Measurements from ENCODE around the gene CD79A. TPM values are rescaled to one million over a fixed set of nuclear protein-coding genes. Genes with fewer than 3 reads are reported as not detected.

Gene CD79A
- total RNA-seq, 3 donors from 2014 or later: 2.7 to 7.3 (median 3.9) TPM

DNA sequence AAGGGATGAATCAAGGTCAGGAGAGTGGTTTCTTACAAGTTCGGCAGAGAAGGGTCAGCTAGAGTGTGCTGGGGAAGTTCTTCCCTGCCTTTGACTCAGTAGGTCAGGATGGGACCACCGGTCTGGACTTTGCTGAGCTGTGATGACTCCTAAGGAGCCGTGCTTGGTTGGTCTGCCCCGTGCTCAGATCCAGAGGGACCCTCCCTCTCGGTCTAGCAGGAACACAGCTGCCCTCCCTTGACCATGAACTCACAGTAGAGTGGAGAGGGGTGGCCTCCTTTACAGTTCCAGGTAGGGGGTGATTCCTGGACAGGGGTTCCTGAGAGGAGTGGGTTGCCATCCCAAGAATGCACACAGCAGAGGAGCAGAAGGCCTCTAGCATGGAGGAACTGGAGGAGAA lies 12.7 kb upstream of the CD79A start:
- TF ChIP-seq, protein P1, sequence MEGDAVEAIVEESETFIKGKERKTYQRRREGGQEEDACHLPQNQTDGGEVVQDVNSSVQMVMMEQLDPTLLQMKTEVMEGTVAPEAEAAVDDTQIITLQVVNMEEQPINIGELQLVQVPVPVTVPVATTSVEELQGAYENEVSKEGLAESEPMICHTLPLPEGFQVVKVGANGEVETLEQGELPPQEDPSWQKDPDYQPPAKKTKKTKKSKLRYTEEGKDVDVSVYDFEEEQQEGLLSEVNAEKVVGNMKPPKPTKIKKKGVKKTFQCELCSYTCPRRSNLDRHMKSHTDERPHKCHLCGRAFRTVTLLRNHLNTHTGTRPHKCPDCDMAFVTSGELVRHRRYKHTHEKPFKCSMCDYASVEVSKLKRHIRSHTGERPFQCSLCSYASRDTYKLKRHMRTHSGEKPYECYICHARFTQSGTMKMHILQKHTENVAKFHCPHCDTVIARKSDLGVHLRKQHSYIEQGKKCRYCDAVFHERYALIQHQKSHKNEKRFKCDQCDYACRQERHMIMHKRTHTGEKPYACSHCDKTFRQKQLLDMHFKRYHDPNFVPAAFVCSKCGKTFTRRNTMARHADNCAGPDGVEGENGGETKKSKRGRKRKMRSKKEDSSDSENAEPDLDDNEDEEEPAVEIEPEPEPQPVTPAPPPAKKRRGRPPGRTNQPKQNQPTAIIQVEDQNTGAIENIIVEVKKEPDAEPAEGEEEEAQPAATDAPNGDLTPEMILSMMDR (IDR thresholded peaks at IDR 0.05): no peak
- H3K4me3 ChIP-seq: no peak overlapping the region
- peaks cover 5% of the 10 kb centered on the region for H3K36me3 ChIP-seq (ENCODE audit: low read depth)

DNA sequence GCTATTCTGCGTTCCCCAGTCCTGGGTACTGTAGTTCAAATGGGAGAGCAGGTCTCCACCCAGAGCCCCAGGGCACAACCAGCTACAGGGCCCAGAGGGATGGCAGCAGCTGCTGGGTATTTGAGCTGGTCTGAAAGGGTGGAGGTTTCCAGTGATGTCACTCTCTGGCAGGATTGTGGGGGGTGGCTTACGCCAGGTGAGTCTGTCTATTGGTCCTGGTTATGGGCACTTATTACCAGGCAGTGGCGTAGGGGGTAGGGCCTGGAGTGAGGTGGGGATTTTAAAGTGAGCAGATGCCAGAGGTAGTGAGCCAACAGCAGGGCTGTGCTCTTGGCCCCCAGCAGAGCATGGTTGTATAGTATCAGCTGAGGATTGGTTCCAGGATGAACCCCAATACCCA lies 10.8 kb upstream of the CD79A start:
- TF ChIP-seq, protein P1 (IDR thresholded peaks at IDR 0.05): no peak
- DNase-seq (no peak), ATAC-seq (no peak)
- intact Hi-C loops (cut with DNase I, micrococcal nuclease): no loop called here
- H3K36me3 ChIP-seq (ENCODE audit: low read depth): peaks cover 6% of the 10 kb centered on the region
- no peak overlapping the region for H3K4me3 ChIP-seq
- no peaks in the 10 kb centered on the region for H3K9me3 ChIP-seq
- H3K4me1 ChIP-seq (ENCODE audit: low read depth): peaks cover 43% of the 10 kb centered on the region

More for the DNA sequence above, 12.7 kb upstream of the CD79A start:
- no peak for DNase-seq
- intact Hi-C loops (cut with DNase I, micrococcal nuclease): no loop called here
- H3K9me3 ChIP-seq: no peaks in the 10 kb centered on the region
- peaks cover 40% of the 10 kb centered on the region for H3K4me1 ChIP-seq (ENCODE audit: low read depth)
- no peak for ATAC-seq

DNA sequence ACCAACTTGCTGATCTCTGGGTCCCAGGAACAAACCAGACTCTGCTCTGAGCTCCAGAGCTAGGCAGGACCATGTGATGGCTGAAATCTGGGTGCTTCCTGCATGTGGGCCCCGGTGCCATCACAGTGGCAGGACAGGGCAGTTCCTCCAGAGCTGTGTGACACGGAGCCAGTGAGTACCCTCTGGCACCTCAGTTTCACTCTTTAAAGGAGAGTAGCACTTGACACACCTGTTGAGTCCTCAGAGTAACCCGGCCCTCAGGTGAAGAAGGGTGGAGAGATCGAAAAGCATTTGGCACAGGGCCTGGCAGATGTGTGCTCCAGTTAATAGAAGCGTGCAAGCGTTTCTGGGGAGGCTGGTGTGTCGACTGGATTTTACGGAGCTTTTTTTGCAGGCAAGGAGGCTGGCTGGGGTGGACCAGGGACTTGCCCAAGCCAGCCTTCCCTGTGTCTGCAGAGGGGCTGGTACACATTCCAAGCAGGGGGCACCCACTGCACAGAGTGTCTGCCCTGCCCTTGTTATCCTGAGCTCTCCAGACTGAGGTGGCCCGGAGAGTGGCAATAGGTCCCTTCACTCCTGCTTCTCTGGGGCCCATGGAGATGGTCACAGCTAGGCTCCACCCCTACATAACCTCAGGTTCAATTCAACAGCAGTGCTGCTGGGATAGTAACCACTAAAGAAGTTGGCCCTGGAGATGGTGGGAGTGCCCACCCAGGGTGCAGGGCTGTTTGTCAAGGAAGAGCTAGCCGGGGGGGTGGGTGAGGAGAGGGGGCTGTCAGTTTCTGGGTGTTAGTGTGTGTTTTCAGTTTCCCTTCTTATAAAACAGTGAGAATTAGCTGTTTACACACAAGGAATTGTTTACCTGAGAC lies 8.7 kb upstream of the CD79A start:
- Histone ChIP-seq H3K4me3 (no peak overlapping the region), H3K9me3 (no peaks in the 10 kb centered on the region), H3K36me3 (ENCODE audit: low read depth) (peaks cover 6% of the 10 kb centered on the region), H3K4me1 (ENCODE audit: low read depth) (peaks cover 41% of the 10 kb centered on the region)
- peak in 2 of 3 donors; percentile 27 to 56 for DNase-seq
- intact Hi-C loops (cut with DNase I, micrococcal nuclease): no loop called here
- TF ChIP-seq, protein P1 (IDR thresholded peaks at IDR 0.05): no peak
- ATAC-seq: peak; percentile 15

DNA sequence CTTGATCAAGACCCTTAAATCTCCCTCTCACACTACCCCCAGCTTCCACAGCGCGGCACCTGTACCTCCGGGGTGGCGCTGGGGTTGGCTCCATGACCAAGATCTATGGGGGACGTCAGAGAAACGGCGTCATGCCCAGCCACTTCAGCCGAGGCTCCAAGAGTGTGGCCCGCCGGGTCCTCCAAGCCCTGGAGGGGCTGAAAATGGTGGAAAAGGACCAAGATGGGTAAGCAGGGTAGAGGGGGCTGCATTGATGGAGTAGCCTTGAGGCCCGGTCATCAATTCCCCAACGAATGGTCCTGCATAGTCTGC lies 8.1 kb upstream of the CD79A start:
- intact Hi-C loops (cut with DNase I, micrococcal nuclease): no loop called here
- ATAC-seq: no peak
- no peak for DNase-seq
- TF ChIP-seq, protein P1 (IDR thresholded peaks at IDR 0.05): no peak
- Histone ChIP-seq H3K4me1 (ENCODE audit: low read depth) (peaks cover 42% of the 10 kb centered on the region), H3K36me3 (ENCODE audit: low read depth) (peaks cover 6% of the 10 kb centered on the region), H3K9me3 (no peaks in the 10 kb centered on the region), H3K4me3 (no peak overlapping the region)

DNA sequence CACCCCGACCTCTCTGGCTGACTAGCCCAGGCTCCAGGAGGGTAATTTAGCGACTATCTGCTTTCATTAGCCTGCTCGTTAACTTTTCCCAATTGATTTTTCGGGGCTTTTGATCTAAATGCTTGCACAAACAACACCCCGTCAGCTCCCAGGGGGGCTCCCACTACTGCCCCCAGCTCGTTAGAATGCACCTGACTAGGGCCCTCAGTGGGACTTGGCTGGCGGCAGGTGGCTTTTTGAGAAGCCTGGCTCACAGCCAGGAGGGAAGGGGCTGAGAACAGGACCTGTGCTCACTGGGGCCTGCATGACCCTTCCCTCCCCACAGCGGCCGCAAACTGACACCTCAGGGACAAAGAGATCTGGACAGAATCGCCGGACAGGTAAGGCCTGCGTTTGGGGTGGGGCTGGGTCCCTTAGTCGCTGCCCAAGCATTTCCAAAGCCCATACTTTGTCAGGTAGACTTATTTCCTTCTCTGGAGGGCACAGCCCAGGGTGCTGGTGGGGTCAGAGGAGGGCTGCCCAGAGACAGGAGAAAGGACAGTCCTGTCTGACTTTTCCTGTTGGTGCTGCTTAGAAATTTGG lies 7.6 kb upstream of the CD79A start:
- no peak overlapping the region for H3K4me3 ChIP-seq
- H3K36me3 ChIP-seq (ENCODE audit: low read depth): peaks cover 3% of the 10 kb centered on the region
- ATAC-seq: no peak
- no peak for DNase-seq
- intact Hi-C loops (cut with DNase I, micrococcal nuclease): no loop called here
- TF ChIP-seq, protein P1 (IDR thresholded peaks at IDR 0.05): no peak
- no peaks in the 10 kb centered on the region for H3K9me3 ChIP-seq
- H3K4me1 ChIP-seq (ENCODE audit: low read depth): peaks cover 42% of the 10 kb centered on the region

Data from mucosa of descending colon (tissue), 3 donors.